Endothelial cell of hepatic sinusoid (primary cell): Measurements from ENCODE around the gene AP3S1.
"Not testable (repeated sequence)": the region's sequence is repeated elsewhere in the genome, so short reads cannot be mapped to it uniquely, and the experiment has no call there.

ENCODE experiments used
- in situ Hi-C: cut with HindIII; loops from 2 replicates; pipeline ENCODE4 v1.10.0; 2017; ENCODE audit warnings: low sequenced_read_pairs

AP3S1 gene

DNA sequence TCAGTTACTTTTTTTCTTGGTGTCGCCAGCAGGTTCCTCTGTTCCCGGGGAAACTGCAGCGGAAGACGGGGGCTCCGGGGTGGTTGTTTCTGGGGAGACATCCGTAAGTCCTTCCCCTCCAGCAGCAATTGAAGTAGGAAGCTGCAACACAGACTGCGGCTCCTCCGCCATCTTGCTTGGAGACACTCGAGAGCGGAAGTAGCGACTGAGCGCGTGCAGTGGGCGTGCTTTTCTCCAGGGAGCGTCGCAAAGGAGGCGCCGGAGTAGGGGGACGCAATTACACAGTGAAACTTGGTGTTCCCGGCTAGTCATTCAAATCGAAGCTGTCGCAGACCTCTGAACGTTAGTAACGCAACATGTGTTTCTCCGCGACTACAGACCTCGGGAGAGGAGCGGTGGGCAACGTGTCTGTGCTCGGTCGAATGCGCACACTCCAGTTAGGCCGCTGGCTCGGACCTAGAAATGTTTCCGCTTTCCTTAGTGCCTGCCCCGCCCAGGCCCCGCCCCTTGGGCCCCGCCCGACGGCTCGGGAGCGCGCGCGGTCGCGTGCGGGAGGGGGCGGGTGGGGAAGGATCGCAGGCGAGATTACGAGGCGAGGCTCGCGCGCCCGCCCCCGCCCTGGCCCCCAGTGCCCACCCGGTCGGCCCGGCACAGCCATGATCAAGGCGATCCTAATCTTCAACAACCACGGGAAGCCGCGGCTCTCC, at the start of gene AP3S1, which contains the start of gene ATG12:
TSS of gene AP3S1 (plus strand) at position 554 of the 707 bp plus-strand sequence. CDS start at position 657, 103 bp downstream.
TSS of gene ATG12 (minus strand) at position 184 of the 707 bp plus-strand sequence. CDS start at position 171, 13 bp downstream.
- in situ Hi-C loops, result no loop called here

DNA sequence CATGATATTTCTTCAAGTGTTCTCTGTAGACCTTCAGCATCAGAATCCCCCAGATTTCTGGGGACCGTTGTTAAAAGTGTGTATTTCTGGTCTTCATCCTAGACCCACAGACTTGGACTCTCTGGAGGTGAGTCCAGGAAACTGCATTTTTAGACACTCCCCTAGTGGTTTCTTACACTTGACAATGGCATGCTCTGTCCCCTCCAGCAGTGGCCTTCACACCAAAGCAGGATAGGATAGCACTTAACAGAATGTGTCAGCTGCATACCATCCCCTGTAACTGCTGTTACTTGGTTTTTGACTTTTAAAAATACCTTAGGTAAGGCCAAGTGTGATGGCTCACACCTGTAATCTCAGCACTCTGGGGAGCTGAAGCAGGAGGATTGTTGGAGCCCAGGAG, 46.0 kb upstream of the AP3S1 start:
- in situ Hi-C loops, result no loop called here

DNA sequence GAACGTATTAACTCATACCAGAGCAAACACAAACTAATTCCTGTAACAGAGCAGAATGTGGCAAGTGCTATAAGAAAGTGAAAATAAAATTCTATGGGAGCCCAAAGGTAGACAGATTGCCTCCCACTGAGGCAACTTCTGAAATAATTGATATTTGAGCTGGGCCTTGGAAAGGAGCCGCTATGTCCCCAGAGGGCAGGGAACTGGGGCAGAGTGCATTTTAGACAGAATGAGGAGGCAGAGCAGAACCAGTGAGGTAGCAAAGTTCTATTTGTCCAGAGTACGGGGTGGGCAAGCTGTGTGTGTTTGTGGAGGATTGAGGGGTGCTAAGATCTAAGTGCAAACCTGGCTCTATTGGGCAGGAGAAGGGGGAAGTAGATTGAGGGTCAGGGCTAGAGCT, 45.1 kb upstream of the AP3S1 start:
- in situ Hi-C loops, result no loop called here

DNA sequence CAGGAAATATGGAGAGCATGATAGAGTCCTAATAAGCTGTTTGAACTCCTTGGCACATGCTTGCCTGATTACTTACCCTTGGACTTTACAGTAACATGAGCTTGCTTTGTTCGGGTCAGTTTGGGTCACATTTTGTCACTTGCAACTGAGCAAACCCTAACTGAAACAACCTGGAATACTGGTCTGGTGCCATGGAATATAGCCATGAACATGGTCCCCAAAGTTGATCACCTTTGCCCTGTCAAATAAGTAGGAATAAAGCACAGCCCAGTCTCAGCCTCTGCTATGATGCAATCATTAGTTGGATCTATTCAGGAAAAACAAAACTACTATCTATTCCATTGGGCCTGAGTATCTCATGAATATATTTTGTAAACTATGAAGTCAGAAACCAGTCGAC, 43.5 kb upstream of the AP3S1 start:
- in situ Hi-C loops, result no loop called here

DNA sequence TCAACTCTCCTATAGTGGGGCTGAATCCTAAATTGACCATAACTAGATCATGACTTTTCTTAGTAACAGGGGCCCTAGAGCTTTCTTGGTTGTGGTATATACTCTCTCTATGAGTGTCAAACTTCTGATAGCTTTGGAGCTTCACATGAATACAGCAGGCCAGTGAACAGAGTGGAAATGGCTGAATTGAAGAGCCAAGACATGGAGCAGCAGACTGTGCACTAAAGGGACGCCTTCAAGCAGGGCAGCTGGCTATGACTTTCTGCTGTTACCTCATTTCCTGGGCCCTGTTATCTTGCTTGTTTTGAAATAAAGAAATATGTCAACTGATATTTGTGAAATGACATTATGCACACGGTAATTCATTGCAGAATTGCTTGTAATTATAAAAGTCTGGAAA, 41.6 kb upstream of the AP3S1 start:
- in situ Hi-C loops, result no loop called here

DNA sequence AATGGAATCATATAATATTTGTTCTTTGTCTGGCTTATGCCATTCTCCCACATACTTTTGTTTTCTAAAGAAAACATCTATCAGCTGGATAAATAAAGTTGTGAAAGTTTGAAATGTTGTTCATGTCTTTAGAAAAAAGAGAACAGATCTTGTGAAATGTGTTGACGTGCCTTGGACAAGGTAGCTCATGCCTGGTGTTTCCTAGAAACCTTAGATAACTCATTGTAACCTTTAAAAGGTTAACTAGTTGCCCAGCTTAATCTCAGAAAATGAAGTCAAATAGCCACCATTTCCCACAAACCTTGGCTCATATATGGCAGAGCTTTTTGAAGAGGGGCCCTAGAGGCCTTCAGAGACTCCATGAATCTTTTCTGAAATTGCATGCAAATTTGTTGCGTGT, 40.6 kb upstream of the AP3S1 start:
- in situ Hi-C loops, result no loop called here

DNA sequence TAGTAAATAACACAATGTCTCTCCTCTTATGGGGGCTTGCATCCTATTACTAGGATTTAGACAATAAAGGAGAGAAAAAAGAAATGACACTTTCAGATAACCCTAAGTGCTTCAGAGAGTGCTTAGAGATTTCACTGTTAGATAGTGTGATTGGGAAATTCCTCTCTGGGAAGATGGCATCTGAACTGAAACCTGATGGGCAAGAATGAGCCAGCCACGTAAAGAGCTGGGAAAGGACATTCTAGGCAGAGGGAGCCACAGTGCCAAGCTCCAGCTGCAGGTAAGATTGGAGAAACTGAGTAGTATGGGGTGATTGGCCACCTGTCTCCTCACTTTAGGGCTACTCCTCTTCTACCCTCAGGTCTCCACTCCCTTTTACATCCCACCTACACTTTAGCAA, 39.8 kb upstream of the AP3S1 start:
- in situ Hi-C loops, result no loop called here

DNA sequence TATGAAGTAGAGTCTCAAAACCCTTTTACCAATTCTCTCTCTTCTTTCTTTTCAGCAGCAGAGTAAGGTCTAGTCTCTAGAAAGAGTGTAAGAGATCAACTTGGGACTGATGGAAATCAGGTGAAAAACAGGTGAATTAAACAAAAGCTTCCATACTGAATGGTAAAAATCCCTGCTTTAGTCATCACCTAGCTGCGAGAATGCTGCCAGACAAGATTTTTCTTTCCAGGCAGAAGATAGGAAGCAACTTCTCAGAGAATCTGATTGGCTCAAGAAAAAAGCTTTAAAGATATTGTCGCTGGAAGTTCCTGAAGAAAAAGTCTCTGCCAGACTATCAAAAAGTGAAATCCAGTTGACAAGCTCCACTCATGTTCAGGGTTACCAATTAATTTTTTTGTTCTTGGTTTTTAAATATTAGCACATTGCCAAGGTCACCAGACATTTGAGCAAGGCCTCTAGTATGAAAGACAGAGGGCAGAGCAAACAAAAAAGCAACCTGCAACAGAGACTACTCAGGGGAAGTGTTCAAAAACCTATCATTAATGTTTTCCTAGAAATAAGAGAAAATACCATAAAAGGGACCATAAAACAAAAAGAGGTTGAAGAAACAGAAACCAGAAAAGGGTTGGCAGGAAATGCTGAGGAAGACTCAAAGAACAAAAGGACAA, 34.6 kb upstream of the AP3S1 start:
- in situ Hi-C loops, result no loop called here

DNA sequence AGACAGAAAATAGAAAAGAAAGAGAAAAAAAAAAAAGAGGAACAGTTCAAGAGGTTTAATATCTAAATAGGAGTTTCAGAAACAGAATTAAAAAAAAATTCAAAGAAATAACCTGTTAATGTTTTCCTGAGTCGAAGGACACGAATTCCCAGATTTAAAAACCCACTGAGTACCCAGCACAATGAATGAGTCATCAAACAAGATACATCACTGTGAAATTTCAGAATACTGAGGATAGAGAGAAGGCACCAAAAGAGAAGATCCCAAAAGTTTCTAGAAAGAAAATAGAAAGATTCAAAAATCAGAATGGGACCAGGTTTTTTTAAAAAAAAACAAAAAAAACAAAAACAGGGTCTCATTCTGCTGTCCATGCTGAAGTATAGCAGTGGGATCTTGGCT, 34.1 kb upstream of the AP3S1 start:
- in situ Hi-C loops, result no loop called here

DNA sequence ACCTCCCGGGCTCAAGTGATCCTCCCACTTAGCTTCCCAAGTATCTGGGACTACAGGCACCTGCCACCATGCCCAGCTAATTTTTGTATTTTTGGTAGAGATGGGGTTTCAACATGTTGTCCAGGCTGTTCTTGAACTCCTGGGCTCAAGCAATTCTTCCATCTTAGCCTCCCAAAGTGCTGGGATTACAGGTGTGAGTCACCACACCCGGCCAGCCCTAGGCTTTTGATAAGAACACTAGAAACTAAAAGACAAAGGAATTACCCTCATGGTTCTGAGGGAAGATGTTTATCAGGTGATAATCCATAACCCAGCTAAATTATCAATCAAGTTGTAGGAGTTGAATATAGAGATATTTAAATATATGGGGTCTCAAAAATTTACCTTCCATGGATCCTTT, 33.7 kb upstream of the AP3S1 start:
- in situ Hi-C loops, result not testable (repeated sequence)

DNA sequence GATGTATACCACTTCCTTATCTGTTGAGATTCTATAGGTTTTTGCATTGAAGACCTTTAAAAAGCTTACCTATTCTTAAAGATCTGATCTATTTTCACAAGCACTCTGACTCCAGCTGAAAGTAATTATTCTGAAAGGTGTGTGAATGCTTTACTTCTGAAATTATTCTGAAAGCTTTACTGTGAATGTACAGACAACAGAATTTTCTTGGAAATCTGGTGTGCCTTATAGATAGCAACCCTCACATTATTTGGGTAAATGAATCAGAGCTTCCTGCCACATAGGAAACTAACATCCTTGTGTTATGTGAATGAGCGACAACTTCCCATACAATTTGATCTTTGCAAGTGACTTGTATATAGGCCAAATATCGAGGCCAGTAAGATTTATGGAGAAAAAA, 31.8 kb upstream of the AP3S1 start:
- in situ Hi-C loops, result no loop called here

DNA sequence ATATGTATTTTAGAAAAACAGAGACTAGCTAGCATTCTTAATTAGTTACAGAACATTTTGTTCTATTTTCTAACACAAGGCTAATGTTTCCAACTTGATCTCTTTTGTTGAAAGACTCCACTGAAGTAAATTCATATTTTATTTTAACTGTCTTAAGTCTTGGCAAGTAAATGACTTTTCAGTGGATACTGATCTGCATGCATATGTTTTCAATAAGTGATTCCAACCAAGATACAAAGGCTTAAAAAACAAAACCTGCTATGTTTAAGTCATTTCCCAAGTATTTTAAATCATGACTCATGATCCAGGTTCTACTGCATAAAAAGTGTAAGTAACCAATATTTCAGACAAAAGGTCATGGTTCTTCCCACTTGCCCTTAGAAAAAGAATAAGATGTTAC, 31.0 kb upstream of the AP3S1 start:
- in situ Hi-C loops, result no loop called here

DNA sequence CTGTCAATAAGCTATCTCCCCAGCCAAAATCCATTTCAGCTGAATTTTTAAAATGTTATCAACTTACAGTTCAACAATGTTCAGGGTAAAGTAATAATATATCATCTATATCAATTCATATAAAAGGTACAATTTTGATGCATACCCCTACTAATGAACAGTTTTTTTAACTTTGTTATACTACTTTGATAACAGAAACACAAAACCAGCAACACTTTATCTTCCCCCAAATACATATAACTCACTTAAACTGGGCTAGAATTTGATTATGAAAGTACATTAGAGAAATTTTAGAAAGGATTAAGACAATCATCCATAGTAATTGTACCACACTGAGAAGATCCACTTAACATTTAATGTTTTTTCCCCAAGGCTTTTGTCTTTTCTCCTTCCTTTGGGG, 30.3 kb upstream of the AP3S1 start:
- in situ Hi-C loops, result no loop called here

DNA sequence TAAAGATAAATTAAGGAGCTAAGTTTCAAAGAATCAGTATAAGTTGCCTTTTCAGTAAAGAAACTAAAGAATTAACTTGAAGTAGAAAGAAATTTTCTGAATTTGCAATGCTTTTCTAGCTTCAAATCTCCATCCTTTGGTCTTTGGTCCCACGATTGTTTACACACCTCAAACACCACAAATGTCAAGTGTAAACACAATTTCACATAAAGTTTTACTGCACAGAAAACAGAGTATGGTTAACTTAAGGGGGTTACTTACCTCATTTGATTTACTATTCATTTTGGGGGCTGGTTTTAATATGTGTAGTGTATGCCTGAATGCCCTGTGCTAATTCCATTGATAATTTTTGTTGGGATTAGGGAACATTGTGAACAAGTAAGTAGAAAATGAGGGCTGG, 29.4 kb upstream of the AP3S1 start:
- in situ Hi-C loops, result no loop called here

DNA sequence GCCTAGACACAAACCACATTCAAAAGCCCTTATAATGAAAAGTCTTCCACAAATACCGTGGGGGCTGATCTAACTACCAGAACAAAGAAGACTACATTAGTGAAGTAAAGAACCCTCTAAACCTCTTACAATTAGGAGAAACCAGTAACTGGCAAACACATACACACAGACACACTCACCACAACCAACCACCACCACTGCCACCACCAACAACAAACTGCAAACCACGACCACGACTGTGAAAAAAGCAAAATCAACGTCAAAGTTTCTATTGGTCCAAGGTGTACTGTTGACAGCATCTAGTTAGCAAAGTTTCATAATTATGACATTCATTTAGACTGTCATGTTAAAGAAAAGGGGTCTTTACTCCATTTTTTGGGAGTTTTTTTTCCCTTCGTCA, 28.0 kb upstream of the AP3S1 start:
- in situ Hi-C loops, result no loop called here

DNA sequence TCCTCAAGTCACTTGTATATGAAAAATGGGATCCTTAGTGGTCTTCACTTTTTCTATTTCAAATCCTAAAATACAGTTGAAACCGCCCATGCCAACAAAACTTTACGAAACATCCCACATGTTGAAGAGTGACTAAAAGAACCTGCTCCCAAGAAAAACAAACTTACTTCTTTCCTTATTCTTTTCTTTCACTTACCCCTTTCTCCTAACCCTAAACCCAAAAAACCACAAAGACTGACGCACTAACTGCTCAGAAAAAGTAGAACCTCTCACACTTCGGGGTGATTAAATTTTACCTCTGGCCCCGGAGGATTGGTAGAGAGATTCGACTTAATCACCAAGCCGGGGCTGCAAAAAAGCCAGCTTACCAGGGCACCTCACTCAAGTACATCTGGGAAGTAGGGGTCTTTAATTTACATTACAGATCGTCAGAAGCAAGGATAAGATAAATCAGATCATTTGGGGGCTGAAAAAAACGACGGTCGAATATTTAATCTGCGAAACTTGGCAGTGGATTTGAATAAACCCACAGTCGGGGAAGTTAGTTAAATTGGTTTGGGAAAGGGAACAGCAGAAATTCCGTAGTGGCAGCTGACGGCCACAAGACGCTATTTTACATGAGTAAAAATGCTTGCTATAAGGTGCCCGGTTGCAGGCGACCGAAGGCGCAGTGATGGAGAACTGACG, 26.6 kb upstream of the AP3S1 start:
- in situ Hi-C loops, result no loop called here

DNA sequence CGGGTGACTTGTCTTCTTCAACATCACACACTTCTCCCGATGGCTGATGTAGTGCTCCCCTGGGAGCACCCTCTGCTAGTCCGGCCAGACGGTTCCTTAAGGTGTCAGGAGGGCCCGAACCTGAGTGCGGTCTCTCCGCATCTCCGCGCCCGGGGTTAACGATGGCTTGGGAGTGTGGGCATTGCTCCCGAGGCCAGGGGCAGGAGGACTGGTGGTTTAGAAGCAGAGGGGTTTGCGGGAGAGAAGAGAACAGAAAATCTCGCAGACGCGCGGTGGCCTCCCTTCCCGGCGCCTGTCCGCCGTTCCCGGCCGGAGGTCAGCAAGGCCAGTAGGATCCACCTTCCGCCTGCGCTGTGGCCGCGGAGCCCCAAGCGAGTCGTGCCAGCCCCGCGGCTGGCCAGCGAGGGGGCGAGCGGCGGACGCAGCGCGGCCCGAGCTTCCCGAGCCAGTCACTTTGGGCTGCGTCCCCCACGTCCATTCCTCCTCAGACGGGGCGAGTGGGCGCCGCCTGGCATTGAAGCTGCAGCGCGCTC, 26.0 kb upstream of the AP3S1 start:
- in situ Hi-C loops, result no loop called here

DNA sequence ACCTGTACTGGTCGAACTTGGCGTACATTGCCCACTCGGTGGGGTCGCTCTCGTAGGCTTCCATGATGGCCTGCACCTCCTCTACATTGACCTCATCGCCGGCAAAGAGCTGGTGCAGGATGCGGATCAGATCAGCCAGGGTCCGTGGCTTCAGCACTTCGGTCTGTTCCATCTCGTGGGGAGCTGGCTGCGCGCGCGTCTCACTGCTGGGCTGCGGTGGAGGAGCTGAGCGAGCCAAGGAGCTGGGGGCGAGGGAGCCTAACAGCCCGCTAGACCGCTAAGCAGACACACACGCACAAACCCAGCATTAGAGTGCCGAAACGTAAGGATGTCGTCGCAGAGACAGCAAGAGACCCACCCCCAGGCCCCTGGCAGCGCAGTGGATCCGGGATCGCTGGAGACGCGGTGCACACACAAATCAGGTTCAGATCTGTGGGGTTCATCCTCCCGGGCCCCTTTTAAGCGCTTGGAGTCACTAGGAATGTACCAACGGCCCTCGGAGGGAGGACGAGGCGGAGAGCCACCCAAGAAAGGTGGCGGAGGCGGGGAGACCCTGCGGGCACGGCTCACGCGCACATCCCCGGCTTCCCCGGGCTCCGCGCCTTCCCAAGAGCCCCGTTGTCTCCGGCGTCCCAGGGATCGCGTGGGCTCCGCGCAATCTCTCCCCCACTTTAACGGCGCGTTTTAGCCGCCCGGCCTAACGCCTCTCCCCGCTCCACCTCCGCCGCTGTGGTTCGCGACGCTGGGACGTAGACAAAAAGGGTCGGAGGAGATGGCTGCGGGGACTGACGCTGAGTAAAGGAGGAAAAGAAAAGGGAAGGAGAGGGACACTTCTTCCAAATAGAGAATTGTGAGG, 25.3 kb upstream of the AP3S1 start, which contains the start of gene CDO1:
TSS of gene CDO1 (minus strand) at position 434 of the 856 bp plus-strand sequence. CDS start at position 172, 262 bp downstream.
- in situ Hi-C loops, result no loop called here

DNA sequence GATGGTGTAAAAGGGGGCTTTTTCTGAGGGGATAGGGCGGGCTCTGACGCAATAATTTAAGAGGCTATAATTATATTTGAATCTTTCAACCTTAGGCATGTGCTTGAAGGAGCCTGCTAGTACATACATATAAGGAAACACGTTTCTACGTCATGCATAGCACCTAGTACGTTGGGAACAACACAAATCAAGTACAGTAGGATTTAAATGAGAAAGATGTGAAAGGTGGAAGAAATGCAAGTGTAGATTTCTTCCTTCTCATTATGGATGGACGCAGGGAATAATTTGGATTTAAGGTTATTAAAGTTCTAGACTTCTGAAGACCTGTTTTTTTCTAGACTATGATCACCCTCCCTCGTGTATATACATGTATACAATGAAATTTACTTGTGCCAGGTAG, 24.3 kb upstream of the AP3S1 start:
- in situ Hi-C loops, result no loop called here

DNA sequence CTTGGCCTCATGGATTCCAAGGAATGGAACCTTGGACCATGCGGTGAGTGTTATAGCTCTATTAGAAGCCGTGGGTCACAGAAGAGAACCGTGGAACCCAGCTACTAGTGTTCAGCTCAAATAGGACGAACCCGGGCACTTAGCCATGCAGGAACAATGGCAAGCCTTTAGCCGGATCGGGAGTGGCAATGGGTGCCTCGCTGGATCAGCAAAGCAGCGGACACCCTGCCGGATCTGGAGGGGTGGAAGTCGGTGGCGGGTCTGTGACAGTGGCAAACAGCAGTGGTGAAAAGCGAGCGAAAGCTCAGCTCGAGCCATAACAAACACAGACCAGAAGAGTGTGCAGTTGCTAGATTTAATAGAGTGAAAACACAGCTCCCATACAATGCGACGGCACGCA, 22.9 kb upstream of the AP3S1 start:
- in situ Hi-C loops, result no loop called here

DNA sequence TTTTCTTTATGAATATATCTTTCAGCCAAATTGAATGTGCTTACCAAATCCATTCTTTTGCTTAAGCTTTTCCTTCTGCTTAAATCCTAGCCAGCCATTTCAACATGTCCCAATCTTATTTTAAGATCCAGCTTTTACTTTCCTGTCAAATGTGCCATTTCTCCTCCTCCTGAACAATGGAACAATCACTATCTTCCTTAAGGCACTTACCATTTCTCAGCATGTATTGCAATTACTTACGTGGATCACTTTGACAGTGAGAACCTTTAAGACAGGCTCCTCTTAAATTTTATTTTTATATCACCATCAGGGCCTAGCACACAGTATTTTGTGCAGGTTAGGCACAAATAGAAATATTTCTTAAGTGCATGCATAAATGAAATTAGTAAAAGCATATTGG, 20.9 kb upstream of the AP3S1 start:
- in situ Hi-C loops, result no loop called here
